Measurements from ENCODE around the gene GGACT.
"Not testable (repeated sequence)": the region's sequence is repeated elsewhere in the genome, so short reads cannot be mapped to it uniquely, and the experiment has no call there.

GGACT gene

DNA sequence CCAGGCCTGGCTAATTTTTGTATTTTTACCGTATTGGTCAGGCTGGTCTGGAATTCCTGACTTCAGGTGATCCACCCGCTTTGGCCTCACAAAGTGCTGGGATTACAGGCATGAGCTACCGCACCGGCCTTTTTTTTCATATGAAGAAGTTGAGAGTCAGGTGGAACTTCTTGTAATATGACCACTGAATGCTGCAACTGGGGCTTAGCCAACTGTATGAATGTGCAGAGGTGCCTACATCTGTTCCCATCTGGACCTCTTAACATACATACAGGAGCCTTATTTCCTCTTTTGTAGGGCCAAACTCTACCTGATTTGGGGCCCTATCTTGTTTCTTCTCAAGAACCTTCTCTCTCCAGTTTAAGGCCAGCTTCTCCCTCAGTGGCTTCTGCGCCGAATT, 11.9 kb upstream of the GGACT start:
- DNase-seq = no peak

DNA sequence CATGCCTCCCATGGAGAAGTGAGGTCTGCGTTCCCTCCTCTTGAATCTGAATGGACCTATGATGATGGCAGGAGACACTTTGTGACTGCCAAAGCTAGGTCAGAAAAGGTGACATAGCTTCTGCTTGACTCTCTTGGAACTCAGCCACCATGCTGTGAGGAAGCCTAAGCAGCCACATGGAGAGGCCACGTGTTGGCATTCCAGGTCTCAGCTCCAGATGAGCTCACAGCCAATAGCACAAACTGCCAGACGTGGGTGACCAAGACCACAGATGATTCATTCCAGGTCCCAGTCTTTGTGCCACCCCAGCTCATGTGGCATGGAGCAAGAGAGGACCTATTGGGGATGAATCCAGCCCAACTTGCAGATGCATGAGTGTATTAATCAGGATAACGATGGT, 8.7 kb upstream of the GGACT start:
- no peak for DNase-seq

DNA sequence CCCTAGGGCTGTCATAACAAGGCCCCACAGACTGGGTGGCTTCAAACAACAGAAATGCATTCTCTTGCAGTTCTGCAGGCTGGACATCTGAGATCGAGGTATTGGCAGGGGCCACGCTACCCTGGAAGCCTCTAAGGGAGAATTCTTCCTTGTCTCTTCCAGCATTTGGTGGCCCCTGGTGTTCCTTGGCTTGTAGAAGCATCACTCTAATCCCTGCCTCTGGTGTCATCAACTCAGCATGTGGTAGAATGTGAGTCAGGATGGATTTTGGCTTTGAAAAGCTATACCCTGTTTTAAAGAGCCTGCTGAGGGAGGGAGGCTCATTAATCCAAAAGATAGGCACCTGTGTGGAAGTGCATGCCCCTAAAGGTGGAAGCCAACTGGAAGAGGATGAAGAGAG, 7.9 kb upstream of the GGACT start:
- no peak for DNase-seq

DNA sequence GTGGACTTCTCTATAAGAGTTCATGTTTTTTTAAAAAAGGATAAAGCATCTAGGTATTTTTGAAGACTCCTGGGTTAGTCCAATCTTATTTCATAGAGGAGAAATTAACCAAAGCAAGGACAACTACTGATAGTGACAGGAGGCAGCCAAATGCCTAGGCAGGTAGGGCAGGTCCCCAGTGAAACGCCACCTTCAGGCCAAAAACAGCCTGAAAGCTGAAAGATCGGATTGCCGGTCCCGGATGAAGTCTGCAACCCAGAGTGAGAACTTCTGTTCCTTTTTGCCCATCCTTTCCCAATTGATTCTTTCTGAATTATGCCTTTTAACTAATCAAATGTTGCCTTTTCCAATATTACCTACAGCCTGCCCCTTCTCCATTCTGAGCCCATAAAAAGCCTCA, 6.1 kb upstream of the GGACT start:
- no peak for DNase-seq

DNA sequence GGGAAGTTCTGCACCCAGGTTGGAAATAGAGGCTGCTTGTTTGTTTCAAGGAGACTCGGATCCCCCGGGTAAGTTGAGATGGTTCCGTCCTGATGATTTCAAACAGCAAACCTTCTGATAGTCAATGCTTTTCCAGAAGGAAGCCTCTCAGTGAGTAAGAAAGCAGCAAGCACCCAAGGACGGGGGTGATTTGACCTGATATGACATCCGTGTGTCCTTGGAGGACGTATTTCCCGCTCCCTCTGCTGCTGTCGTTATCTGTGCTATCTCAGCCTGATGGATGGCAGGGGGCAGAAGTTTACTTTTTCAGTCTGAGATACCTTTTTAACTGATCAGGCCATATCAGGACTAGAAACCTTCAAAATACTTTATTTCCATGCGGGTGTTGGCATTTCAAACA, 5.7 kb upstream of the GGACT start:
- no peak for DNase-seq

DNA sequence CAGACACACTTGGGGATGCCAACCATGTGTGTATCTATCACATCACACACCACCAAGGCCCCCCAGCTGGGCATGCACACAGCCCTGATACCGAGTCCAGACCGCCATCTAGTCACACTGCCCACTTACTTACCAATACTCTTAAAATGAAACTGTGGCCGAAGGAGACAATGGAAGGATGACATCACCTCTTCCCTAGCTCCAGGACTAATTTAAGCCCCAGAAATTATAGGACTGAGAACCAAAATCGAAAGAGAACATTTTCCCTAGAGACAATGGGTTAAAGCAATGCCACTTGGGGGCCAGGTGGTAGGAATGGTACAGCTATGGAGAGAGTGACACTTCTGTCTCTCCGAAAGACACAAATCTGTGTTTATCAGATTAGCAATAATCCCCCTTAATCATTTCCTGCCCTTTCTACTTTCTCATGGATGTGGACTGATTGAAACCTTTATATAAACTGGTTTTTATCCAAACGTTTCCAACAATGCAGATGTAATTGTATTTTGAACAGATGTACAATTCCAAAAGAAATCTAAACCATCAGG, 663 bp upstream of the GGACT start:
- DNase-seq = no peak

DNA sequence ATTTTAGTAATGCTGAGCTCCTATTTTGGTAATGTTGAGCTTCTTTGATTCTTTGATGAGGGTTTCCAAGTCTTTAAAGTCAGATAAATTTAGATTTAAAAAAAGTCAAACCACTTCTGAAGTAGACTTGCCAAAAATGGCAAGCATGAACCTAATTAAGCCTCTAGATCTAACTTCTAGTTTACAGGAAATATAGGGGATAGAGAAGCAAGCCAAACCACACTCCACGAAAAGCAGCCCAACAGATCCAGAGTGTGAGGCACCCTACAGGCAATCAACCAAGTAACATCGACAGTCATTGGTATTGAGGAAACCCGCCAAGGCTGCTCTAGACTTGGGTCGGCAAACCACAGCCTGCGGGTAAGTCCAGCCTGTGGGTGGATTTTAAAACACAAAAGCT, 3.7 kb downstream of the GGACT start:
- peak; percentile 35 for DNase-seq

DNA sequence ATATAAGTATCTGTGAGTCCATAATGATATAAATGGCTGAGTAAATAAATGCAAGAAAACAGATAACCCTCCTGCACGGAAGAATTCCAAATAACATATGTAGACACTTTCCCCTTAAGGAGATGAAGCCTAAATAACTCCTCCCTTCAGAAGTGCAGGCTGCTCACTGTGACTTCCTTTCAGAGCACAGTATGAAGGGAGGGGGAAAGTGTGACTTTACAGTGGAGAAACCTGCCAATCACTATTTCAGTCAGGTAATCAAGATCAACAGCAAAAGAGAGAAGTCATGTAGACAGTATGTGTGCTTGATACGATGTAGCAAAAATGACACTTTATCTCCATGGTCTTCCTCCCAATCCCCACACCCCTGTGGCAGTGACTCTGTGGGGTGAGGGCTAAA, 7.1 kb downstream of the GGACT start:
- no peak for DNase-seq

DNA sequence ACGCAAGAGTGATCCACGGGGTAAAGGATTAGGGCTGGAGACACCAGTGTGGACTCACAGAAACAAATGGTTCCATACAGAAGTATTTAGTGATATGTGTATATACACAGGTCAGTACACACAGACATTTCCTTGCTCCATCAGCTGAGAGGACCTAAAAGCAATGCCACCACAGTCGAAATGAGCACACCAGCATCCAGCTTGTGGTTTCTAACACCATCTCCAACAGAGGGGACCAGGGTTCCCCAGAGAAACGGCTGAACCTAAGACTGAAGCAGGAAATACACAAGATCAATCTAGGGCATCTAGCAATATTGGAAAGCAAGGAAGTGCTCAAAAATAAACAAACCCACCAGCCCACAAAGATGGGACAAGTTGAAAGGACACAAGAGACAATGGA, 7.6 kb downstream of the GGACT start:
- DNase-seq = no peak

DNA sequence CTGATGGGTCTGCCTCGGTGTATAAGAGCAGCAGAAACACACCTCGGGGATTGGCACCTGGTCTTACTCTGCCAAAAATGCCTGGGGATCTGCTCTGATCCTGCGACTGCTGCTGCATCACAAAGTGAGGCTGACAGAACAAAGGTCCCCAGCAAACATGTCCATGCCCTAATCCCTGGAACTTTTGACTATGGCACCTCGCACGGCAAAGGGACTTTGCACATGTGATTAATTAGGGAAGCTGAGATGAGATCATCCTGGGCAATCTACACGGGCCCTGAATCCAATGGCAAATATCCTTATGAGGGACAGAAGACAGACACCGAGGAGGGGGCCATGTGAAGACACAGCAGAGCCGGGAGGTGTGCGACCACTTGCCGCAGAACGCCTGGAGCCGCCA, 8.5 kb downstream of the GGACT start:
- DNase-seq = no peak

DNA sequence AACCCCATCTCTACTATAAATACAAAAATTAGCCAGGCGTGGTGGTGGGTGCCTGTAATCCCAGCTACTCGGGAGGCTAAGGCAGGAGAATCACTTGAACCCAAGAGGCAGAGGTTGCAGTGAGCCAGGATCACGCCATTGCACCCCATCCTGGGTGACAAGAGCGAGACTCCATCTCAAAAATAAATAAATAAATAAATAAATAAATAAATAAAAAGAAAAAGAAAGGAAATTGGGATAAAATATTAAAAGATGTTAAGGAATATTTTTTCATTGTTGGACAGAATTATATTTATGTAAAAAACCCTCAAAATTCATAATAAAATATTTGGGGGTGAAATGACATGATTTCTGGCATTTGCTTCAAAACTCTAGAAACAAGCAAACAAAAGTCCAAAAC, 11.3 kb downstream of the GGACT start:
- not testable (repeated sequence) for DNase-seq

DNA sequence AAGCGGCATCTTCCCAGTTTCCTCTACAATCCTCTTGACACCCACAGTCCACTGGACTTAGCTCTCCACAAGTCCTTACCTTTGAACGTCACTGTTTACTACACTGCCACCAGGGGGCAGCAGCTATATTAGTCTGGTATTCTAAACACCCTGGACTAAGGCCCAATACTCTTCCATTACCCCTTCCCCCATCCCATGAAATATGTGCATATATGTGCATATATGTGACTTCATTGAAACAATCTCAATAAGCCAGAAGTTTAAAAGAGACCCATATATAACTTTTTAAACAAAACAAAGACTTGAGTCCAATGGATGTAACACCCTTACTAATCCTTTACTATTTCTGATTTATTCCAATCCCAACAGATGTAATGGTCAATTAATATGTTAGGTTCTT, 15.5 kb downstream of the GGACT start:
- DNase-seq = peak; percentile 46

DNA sequence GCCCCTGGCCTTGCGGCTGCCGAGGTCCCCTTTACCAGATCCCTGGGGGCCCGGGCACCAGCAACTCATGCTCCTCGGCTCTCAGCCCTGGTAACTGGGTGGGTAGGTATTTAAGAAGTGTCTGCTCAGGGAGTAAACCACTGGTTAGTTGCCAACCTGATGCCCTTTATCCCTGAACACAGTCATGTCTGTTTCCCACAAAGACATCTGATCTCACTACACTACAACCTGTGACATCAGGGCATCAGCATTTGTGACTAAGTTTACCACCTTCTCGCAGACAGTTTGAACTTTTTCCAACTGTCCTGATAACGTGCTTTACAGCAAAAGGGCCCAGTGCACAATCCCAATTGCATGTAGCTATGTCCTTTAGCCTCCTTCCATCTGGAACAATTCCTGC, 22.0 kb downstream of the GGACT start:
- no peak for DNase-seq

DNA sequence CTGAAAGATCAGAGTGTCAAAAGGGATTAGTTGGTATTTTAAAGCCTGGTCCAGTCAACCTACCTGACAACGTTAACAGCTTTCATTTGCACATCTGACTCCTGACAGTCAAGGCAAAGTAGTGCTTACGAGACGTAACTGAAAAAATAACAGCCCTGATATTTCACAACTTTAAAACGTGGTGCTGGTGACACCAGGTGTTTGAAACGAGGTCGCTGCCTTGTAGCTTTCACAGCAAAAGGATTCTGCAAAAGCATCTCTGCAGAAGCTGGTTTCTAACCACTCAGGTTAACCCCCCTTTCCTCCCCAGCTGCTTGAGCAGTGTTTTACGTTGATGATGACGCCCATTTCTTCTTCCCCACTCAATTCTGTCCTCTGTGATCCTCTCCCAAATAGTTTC, 23.3 kb downstream of the GGACT start:
- DNase-seq = no peak

DNA sequence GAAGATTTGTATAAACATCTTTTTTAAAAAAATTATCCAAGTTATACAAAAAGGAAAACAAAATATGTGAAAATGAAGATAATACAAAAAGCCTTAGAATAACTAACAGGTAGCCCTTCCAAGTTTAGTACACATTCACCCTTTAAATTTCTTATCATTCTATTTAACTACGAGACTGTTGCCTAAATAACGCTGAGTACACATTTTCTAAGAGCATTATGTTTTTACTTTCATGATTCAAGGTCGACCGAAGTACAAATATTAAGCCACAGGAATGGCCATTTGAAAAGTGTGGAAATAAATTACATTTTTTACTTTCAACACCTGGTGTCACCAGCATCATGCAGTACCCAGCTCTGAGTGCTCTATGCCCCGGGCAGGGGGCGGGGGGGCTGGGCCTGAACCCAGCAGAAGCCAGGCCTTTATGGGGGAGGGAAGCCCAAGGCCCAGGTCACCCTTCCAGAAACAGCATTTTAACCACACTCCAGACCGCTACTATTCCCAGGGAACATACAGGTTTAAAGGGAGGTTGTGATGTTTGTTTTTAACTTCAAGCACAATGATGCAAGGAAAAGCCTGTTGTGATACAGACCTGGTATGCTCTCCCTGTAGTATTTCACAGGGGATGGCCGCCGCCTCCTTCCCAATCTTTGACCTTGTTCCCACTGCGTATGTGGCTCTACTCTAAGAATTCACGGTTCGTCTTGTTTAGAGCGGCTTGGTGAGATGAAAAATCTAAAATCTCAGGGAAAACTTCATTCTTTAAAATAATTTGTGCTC, 24.0 kb downstream of the GGACT start:
- no peak for DNase-seq

DNA sequence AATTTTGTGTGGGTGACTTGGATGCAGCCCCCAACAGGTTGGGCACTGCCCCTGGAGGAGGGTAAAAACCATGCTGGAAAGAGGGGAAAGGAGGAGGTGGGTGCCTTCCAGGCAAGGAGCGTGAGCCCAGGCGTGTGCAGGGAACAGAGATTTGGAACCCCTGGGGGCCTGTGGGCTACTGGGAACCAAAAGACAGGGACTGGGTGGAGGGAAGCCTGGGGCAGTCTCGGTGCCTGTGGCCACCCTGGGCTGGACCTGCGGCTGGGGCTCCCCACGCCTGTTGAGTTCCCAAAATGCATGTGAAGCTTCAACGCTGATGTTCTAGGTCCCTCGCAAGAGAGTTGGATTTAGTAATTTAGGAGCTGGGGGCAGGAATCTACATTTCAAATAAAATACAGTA, 24.8 kb downstream of the GGACT start:
- no peak for DNase-seq

DNA sequence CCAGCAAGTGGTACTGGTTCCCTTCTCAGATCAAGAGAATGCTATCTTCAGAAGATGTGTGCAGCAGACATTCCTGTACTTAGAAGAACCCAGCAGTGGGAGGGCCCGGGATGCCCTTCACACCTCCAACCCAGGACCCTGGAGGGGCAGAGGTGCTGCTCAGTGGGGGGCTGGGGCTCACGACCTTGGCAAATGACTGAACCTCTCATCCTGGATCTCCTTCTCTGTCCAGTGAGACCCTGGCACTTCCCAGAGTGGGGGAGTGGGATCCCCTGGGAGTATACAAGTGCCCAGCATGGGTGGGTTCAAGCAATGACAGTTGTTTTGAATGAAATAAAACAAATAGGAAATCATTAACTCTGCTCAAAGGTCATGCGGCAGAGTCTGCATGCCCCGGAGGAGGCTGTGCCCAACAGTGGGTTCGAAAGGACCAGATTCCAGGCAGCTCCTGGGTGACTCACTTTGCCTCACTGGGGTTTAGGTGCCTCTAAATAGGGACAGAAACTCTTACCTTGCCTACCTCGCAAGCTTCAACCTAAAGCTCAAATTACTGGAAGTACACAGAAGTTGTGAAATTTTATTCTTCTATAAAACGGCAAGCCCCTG, 26.9 kb downstream of the GGACT start:
- no peak for DNase-seq

DNA sequence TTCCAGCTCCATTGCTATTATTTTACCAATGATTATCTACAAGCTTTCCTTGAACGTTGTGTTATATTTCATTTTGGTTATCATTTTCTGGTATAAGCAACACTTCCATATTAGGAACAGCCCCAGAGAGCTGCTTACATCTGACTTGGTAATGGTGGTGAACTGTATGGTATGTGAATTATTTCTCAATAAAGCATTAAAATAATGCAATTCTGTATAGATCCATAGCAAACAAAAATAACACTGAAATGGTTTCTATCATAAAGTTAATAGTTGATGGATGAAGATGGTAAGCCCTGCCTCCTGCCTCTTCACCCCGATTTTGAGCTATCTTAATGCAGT, 27.5 kb downstream of the GGACT start:
- DNase-seq = no peak

DNA sequence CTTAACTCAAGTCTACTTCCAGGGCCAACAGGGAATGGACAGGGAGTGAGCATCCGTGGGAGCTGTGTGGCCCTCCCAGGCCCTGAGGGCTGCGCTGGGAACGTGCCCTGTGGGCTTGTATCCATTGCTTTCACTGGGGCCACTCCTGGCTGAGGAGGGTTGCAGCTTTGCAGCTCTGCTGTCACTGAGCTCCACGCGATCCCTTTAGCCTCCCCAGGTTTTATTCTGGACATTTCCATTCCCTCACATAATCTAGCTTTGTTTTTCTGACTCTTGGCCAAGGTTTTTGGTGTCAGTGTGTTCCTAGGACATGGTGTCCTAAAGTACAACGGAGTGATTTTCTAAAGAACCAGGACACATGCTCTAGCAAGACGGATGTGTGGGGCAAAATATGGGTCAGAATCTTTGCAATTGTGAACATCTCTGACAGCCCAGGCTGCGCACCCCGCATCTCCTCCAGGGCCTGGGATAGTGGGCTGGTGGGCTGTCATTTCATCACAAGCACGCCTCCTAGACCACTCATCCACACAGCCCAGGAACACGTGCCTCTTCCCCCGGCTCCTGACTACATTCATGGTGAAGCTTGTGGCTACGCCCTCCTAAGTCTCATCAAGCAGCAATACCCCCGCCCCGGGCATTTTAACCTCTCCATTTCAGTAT, 28.0 kb downstream of the GGACT start:
- no peak for DNase-seq

DNA sequence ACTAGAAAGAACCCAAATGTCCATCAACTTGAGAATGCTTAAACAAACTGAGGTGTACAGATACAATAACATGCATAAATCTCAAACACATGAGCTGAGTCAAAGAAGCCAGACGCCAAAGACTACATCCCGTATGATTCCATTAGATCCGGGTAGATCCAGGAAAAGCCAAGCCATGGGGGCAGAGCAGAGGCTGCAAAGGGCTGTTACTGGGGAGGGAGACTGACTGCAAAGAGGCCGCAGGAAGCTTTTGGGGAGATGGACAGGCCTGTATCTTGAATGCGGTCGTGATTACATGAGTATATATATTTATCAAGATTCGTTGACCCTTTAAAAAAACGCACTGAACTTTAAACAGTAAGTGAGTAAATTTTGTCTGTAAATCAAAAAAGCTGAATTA, 28.7 kb downstream of the GGACT start:
- no peak for DNase-seq

DNA sequence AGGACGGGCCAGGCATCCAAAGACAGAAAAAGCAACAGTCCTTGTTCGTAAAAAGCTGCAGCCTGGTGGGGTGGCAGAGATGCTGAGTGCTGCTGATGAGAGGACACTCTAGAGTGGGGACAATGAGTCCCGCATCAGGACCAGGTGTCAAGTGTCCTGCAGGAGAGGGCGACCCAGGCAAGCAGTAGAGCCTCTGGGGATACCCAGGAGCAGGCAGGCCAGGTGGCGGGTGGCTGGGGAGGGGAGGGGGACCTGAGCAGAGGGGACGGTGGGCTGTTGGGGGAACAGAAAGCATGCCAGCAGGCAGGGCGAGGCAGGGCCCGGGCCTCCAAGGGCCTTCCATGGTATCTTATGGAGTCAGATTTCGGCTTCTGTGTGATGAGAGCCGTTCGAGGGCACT, 35.8 kb downstream of the GGACT start:
- no peak for DNase-seq

DNA sequence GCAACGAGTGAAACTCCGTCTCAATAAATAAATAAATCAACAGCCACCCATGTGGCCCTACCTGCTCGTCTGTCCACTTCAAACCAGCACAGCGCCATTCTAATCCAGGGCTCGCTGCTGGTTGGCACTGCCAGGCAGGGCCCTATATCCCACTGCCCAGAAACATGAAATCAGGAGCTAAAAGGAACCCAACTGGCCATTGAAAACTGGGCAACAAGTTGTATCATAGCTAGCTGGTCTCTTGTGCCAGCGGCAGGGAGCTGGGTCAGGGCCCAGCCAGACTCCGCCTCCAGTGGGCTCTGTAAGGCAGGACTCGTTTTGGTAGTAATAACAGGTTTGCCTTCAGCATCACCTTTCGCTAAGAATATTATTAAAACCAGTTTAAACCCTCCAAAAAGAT, 39.3 kb downstream of the GGACT start:
- DNase-seq = no peak

DNA sequence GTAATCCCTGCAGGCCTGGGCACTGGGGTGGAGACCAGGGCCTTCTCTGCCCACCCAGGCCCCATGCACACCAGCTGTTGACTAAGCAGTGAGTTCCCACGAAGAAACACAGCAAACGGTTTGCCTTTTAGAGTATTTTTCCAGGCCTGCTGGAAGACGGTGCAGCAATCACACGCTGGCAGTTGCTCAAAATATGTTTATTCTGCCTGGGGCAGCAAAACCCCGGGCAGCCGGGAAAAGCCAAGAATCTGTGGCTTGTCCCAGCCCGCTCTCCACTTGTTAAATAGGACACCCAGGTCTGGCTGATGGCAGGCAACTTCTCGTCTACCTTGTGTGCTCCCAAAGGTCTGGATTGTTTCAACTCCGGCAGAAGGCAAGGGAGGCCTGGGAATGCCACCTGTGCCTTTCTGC, 40.8 kb downstream of the GGACT start:
- peak; percentile 61 for DNase-seq

DNA sequence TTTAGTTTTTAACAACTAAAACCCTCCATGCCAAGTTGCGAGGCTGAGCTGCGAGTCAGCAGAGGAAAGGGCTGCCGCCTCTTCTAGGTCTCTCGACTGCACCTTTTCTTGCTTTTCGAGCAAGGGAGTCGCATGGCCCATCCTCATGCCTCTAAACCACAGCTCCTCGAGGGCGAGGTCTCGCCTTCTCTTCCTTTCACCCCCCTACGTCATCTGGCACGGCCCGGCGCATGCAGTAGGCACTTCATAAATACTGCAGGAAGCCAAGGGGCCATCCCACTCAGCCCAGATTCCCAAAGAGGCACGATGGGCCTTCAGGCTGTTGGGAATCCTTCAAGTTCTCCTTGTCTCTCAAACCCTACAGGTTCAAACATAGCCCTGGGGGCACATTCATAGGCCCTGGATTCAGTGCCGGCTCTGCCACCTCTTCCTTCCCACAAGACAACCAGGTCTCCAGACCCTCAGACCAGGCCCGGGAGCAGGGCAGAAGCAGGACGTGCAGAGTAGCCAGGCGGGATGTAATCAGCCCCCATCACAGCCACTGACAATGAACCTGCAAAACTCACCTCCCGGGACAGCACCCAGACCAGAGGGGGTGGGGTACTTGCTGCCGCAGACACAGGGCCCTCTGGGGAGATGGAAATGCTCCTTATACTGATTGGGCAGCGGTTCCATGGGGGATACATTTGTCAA, 41.7 kb downstream of the GGACT start:
- no peak for DNase-seq
